HUES64 (cell line): ENCODE data around the gene LOXL4.

ENCODE experiments used
- H3K27ac ChIP-seq: 2 replicates; pipeline ENCODE4 v1.7.0; 2013; ENCODE audit warnings: low read depth, low read length, inconsistent platforms
- H3K27me3 ChIP-seq: 2 replicates; pipeline ENCODE4 v1.6.1; 2013; ENCODE audit warnings: mild to moderate bottlenecking, low read length; ENCODE audit not compliant: insufficient read depth
- H3K36me3 ChIP-seq: 2 replicates; pipeline ENCODE4 v1.6.1; 2013; ENCODE audit warnings: mild to moderate bottlenecking, low read length; ENCODE audit not compliant: insufficient read depth
- H3K4me1 ChIP-seq: 2 replicates; pipeline ENCODE4 v1.6.1; 2013; ENCODE audit warnings: mild to moderate bottlenecking, low read length, moderate library complexity; ENCODE audit not compliant: insufficient read depth
- H3K4me3 ChIP-seq: 2 replicates; pipeline ENCODE4 v1.5.1; 2013; ENCODE audit warnings: mild to moderate bottlenecking, low read length, moderate library complexity
- H3K9ac ChIP-seq: 2 replicates; pipeline ENCODE4 v1.6.1; 2013; ENCODE audit warnings: mild to moderate bottlenecking, low read depth, low read length
- H3K9me3 ChIP-seq: 2 replicates; pipeline ENCODE4 v1.6.1; 2013; ENCODE audit warnings: low read depth, low read length; ENCODE audit not compliant: insufficient read depth
- WGBS: fragments of 150-250, 120-280 bp; methylation state at CpG from one replicate; pipeline ENCODE4 v1.1.7; 2013; ENCODE audit warnings: missing lambda C conversion rate; 5-methylcytosine and 5-hydroxymethylcytosine counted together

LOXL4 gene

DNA sequence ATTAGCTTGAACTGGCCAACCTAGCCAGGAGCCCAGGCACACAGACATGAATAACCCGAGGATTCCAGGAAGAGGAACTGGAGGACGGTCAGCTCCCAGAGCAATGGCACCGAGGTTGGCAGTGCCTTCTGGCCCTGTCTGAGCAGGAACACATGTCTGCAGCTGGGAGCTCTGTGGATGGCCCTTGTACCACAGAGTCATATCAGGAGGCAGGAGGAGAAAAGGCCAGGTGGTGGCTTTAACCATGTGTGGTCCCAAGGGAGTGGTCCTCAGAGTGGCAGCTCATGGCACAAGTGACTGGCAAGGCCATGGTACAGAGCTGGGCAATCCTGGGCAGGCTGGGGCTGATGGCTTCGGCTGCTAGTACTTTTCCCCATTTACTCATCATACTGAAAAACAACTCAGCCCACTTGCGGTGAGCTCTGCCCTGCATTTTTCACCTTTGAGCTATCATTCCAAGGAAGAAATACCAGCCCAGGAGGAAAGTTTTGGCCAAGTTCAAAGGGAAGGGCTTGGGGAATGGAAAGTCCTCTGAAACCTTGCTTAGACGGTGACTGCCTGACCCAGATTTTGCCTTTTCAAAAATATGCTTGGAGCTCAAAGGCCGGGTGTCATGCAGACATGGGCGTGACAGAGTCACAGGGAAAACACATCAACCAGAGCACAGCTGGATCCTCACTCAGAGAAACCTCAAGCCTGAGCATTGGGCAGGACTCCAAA lies 25.7 kb upstream of the LOXL4 start:
- Histone ChIP-seq H3K27me3 (no peaks in the 10 kb centered on the region), H3K4me1 (peaks cover 13% of the 10 kb centered on the region), H3K27ac (no peak overlapping the region), H3K9me3 (no peaks in the 10 kb centered on the region), H3K4me3 (no peak overlapping the region), H3K36me3 (no peaks in the 10 kb centered on the region), H3K9ac (no peak overlapping the region)
- WGBS: 89% methylated on average over 8 of the region's 8 CpGs

DNA sequence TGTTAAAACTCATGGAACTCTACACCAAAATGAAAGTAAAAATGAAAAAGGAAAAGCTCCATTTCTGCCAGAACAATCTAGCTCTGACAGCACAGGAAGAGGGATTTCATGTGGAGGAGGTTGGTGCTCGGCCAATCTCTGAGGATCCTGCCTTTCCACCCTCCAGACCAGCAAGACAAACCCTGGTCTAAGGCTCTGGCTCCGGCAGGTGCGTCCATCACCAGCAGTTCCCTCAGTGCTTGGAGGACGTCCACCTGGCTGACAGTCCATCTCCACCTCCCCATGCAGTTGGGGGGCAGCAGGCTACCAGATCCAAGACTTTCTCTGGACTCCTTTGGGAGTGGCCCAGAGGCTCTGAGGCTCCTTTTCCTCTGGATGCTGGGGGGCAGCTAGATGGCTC lies 25.0 kb upstream of the LOXL4 start:
- peaks cover 13% of the 10 kb centered on the region for H3K4me1 ChIP-seq
- 90% methylated on average over 4 of the region's 4 CpGs for WGBS
- H3K4me3 ChIP-seq: no peak overlapping the region
- no peak overlapping the region for H3K27ac ChIP-seq
- no peak overlapping the region for H3K9ac ChIP-seq
- no peaks in the 10 kb centered on the region for H3K9me3 ChIP-seq
- no peaks in the 10 kb centered on the region for H3K27me3 ChIP-seq
- H3K36me3 ChIP-seq: no peaks in the 10 kb centered on the region

DNA sequence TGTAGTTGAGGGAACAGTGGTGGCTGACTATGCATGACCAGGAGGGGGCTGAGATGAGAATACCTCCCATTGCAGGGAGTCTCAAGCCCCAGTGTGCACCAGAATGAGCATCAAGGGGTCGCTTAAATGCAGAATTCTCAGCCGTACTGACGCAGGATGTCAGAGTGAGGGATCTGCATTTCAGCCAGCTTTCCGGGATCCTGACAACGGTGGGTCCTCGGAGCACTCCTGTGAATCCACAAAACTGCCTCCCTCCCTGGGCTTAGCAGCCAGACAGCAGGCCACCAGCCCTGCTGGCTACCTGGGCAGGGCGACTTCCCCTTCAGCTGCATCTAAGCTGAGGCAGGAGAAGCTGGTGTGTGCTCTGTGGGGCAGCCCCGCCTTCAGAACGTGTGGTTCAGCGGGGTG lies 21.8 kb upstream of the LOXL4 start:
- H3K4me1 ChIP-seq: no peaks in the 10 kb centered on the region
- no peak overlapping the region for H3K4me3 ChIP-seq
- H3K9ac ChIP-seq: no peak overlapping the region
- WGBS: 54% methylated on average over 10 of the region's 10 CpGs
- H3K27ac ChIP-seq: no peak overlapping the region
- no peaks in the 10 kb centered on the region for H3K9me3 ChIP-seq
- no peaks in the 10 kb centered on the region for H3K27me3 ChIP-seq
- H3K36me3 ChIP-seq: no peaks in the 10 kb centered on the region

DNA sequence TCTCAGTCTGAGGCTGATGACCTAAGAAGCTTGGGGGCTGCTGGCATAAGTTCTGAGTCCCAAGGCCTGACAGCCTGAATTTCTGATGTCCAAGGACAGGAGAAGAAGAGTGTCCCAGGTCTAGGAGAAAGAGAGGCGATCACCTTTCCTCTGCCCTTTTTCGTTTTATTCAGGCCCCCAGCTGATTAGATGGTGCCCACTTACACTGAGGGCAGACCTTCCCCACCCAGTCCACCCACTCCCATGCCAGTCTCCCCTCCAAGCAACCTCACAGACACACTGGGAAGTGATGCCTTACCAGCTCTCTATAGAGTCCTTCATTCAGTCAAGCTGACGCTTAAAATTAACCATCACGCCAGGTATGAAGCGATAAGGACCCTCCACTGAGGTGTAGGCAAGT lies 19.3 kb upstream of the LOXL4 start:
- H3K27ac ChIP-seq: no peak overlapping the region
- WGBS: 89% methylated on average over 5 of the region's 5 CpGs
- no peaks in the 10 kb centered on the region for H3K27me3 ChIP-seq
- H3K36me3 ChIP-seq: no peaks in the 10 kb centered on the region
- no peaks in the 10 kb centered on the region for H3K9me3 ChIP-seq
- H3K4me3 ChIP-seq: no peak overlapping the region
- H3K9ac ChIP-seq: no peak overlapping the region
- H3K4me1 ChIP-seq: no peaks in the 10 kb centered on the region

DNA sequence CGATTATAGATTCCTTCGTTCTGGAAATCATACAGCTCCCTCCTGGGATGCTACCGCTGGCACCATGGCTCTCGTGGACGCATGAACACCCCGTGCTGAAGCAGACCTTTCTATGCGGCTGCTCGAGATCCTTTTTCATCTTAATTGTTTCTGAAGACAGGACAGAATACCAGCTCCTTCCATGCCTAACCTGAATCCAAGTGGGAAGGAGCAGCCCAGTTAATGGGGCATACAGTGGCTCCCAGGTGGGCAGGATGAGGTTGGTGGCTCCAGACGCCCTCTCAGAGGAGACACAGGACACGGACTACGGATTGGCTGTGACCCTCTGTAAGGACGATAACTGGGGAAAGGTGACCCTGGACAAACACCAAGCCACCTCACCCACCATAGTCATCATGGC lies 18.4 kb upstream of the LOXL4 start:
- Histone ChIP-seq H3K4me1 (no peaks in the 10 kb centered on the region), H3K9me3 (no peaks in the 10 kb centered on the region), H3K9ac (no peak overlapping the region), H3K27me3 (no peaks in the 10 kb centered on the region), H3K27ac (no peak overlapping the region), H3K4me3 (no peak overlapping the region), H3K36me3 (no peaks in the 10 kb centered on the region)
- 94% methylated on average over 12 of the region's 12 CpGs for WGBS

DNA sequence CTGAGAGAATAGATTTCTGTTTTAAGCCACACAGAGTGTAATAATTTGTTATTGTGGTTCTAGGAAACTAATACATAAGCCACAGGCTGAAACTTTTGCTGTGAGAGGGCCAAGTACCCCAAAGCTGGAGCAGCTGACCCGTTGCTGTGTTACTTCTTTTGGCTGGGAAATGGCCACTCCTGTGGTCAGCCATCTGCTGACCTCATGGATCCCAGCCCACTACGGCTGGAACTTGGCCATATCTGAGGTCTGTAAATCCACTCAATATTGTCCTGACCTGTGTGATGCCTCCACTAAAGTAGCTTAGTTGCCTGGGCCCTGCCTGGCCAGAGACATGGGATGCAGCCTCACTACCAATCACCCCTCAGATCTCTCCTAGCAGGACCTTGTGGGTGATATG lies 17.4 kb upstream of the LOXL4 start:
- H3K27ac ChIP-seq: no peak overlapping the region
- H3K27me3 ChIP-seq: no peaks in the 10 kb centered on the region
- H3K9ac ChIP-seq: no peak overlapping the region
- no peaks in the 10 kb centered on the region for H3K9me3 ChIP-seq
- H3K36me3 ChIP-seq: no peaks in the 10 kb centered on the region
- H3K4me3 ChIP-seq: no peak overlapping the region
- no peaks in the 10 kb centered on the region for H3K4me1 ChIP-seq
- WGBS: 93% methylated on average over 2 of the region's 2 CpGs

DNA sequence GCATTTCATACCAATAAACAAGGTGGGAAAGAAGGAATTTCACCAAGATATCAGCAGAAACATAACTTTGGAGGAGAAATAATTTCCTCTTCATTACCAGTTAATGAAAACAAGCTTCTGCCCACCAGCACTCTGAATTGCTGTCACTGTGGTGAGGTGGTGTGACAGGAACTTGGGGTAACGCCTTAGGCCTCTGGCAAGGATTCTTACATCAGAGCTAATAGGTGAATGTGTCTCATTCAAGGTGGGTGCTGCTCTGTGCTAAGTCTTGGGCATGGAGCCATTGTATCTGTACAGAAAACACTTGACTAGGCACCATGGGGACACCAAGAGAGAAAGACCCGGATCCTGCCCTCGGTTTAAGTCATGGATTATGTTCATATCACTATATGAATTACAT lies 8.3 kb upstream of the LOXL4 start:
- WGBS: 88% methylated on average over 1 of the region's 3 CpGs
- Histone ChIP-seq H3K27me3 (no peaks in the 10 kb centered on the region), H3K27ac (no peak overlapping the region), H3K4me1 (peaks cover 13% of the 10 kb centered on the region; the same call in 1 of the 2 replicates), H3K9me3 (no peaks in the 10 kb centered on the region), H3K4me3 (no peak overlapping the region), H3K9ac (no peak overlapping the region), H3K36me3 (no peaks in the 10 kb centered on the region)

DNA sequence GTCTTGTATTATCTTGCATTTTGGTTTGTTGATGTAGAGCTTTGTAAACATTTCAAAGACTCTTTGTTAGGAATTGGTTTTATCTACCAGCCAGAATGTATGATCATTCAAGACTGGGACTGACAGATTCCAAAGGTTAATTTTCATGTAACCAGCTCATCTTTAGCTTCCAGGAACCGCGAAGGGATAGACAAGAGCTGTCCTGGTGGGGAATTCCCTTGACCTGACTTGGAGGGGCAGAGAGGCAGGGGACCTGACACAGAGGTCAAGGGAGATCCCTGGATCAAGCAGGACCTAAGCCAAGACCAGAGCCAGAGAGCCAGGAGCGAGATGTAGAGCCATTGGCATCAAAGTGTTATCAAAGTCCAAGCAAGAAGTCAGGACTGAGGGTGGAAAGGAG lies 6.6 kb upstream of the LOXL4 start:
- WGBS: 91% methylated on average over 3 of the region's 3 CpGs
- peaks cover 25% of the 10 kb centered on the region; the same call in 1 of the 2 replicates for H3K4me1 ChIP-seq
- no peak overlapping the region for H3K9ac ChIP-seq
- no peak overlapping the region for H3K27ac ChIP-seq
- no peaks in the 10 kb centered on the region for H3K27me3 ChIP-seq
- H3K9me3 ChIP-seq: no peaks in the 10 kb centered on the region
- H3K36me3 ChIP-seq: no peaks in the 10 kb centered on the region
- no peak overlapping the region for H3K4me3 ChIP-seq

DNA sequence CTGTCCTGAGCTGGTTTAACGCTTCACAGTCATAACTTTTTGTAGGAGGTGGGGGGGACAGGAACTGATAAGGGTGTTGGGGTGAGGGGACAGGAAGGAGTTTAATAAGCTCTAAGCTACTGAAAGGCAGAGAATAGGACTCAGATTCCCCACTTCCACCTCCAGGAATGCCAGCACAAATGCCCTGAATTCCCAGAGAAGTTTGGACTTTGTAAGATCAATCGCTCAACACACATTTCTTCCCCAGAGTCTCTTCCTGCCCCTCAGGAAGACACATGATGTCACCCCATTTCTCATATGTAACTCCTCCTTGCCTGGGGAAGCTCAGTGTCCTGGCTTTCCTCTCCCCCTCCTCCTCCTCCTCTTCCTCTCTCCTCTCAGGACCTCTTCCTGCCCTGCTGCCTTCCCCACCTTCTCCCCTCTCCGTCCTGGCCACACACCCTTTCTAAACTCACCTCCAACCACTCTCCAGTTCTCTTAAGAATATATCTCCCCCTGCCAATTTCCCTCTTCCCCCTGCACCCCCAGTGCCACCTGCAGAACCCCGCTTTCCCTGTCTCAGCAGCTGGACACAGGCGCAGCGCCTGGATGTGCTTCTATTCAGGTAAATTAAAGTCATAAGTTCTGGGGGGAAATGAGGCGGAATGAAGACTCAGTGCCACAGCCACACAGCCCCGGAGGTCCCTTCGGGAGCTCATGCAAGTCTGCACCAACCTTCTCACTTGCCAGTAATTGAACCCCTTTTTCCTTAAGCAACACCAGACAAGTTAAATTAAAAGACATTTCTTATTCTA lies 5.3 kb upstream of the LOXL4 start:
- WGBS: 88% methylated on average over 9 of the region's 9 CpGs
- peaks cover 2% of the 10 kb centered on the region; the same call in 1 of the 2 replicates for H3K27me3 ChIP-seq
- no peaks in the 10 kb centered on the region for H3K9me3 ChIP-seq
- H3K4me1 ChIP-seq: peaks cover 25% of the 10 kb centered on the region; the same call in 1 of the 2 replicates
- H3K27ac ChIP-seq: no peak overlapping the region
- no peaks in the 10 kb centered on the region for H3K36me3 ChIP-seq
- no peak overlapping the region for H3K4me3 ChIP-seq
- no peak overlapping the region for H3K9ac ChIP-seq

DNA sequence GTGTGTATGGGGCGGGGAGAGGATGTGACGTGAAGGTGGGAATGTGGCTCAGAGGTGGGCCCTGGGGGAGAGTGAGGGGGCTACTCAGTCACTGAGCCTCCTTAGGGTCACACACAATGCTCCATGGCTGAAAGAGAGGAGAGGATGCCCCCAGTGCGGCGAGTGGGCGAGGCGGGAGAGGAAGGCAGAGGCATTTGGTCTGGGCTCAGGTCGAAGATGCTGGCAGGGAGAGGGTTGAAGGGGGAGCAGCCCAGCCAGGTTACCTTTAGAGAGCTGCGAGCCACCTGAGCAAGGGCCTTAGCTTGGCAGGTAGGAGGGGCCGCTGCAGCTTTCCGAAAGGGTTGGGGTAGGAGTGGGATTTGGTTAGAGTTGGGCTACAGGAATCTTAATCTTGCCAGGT lies 4.7 kb upstream of the LOXL4 start:
- Histone ChIP-seq H3K9me3 (no peaks in the 10 kb centered on the region), H3K27me3 (peaks cover 4% of the 10 kb centered on the region), H3K4me1 (peaks cover 25% of the 10 kb centered on the region; the same call in 1 of the 2 replicates), H3K4me3 (no peak overlapping the region), H3K27ac (no peak overlapping the region), H3K36me3 (no peaks in the 10 kb centered on the region), H3K9ac (no peak overlapping the region)
- 79% methylated on average over 10 of the region's 10 CpGs for WGBS

DNA sequence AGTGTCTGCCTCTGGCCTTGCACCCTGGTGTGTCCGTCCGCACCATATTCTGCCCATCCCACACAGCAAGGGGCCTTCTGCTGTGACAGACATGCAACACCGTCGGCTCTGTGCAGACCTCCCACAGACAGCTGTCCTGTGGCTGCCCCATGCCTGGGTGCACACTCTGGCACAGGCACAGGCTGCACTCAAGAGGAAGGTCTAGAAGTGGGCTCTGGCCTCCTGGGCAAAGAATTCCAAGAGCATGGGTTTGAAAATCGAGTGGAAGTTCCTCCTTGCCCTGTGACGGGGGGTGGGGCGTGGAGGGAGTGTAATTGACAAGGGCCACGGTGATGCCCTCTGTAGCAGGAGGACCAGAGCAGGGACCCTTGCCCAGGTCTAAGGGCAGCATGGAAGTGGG lies 4.3 kb upstream of the LOXL4 start:
- Histone ChIP-seq H3K36me3 (no peaks in the 10 kb centered on the region), H3K27ac (no peak overlapping the region), H3K4me3 (no peak overlapping the region), H3K9ac (no peak overlapping the region), H3K27me3 (peaks cover 7% of the 10 kb centered on the region), H3K4me1 (peaks cover 25% of the 10 kb centered on the region; the same call in 1 of the 2 replicates), H3K9me3 (no peaks in the 10 kb centered on the region)
- WGBS: 89% methylated on average over 8 of the region's 8 CpGs
